GM23338 (cell line): ENCODE measurements around the gene PLEKHA7. TPM values are rescaled to one million over a fixed set of nuclear protein-coding genes. Genes with fewer than 3 reads are reported as not detected.

Source experiments
- ATAC-seq: fragments of 200-7000 bp; cut with Tn5 transposase; 3 replicates; pipeline ENCODE4 v1.9.1; 2020
- DNase-seq: peaks from one replicate; pipeline ENCODE4 v3.0.0-alpha.2; 2015; ENCODE audit warnings: low spot score
- H2AFZ ChIP-seq: fragments of 200-600 bp; sonication (generic); 2 replicates; pipeline ENCODE4 v1.8.0; 2016; ENCODE audit warnings: antibody characterized with exemption, mild to moderate bottlenecking, moderate library complexity
- H3F3A ChIP-seq: fragments of 200-600 bp; sonication (generic); replicated peaks from 2 replicates; pipeline ENCODE4 v1.8.0; 2017; ENCODE audit warnings: antibody characterized with exemption, mixed run types, low read depth
- H3K27ac ChIP-seq: fragments of 200-600 bp; sonication (generic); 2 replicates; pipeline ENCODE4 v1.6.1; 2016; ENCODE audit warnings: low read depth
- H3K27me3 ChIP-seq: fragments of 200-600 bp; sonication (generic); 2 replicates; pipeline ENCODE4 v1.8.0; 2016; ENCODE audit warnings: mild to moderate bottlenecking, mixed run types, moderate library complexity; ENCODE audit not compliant: insufficient read depth
- H3K36me3 ChIP-seq: fragments of 200-600 bp; sonication (generic); 2 replicates; pipeline ENCODE4 v1.8.0; 2016; ENCODE audit warnings: mild to moderate bottlenecking; ENCODE audit not compliant: insufficient read depth
- H3K4me1 ChIP-seq: fragments of 200-600 bp; sonication (generic); 2 replicates; pipeline ENCODE4 v1.8.0; 2016; ENCODE audit warnings: mild to moderate bottlenecking, moderate library complexity; ENCODE audit not compliant: insufficient read depth
- H3K4me2 ChIP-seq: fragments of 200-600 bp; sonication (generic); 2 replicates; pipeline ENCODE4 v1.7.1; 2017; ENCODE audit warnings: mixed run types
- H3K4me3 ChIP-seq: fragments of 200-600 bp; sonication (generic); 2 replicates; pipeline ENCODE4 v1.6.1; 2016; ENCODE audit warnings: mixed run types
- H3K79me2 ChIP-seq: fragments of 200-600 bp; sonication (generic); replicated peaks from 2 replicates; pipeline ENCODE4 v1.8.0; 2017; ENCODE audit warnings: mild to moderate bottlenecking; ENCODE audit not compliant: insufficient read depth
- H3K9me2 ChIP-seq: fragments of 200-600 bp; sonication (generic); 2 replicates; pipeline ENCODE4 v1.8.0; 2017; ENCODE audit not compliant: insufficient read depth
- H4K20me1 ChIP-seq: fragments of 200-600 bp; sonication (generic); replicated peaks from 2 replicates; pipeline ENCODE4 v1.8.0; 2017; ENCODE audit warnings: mild to moderate bottlenecking; ENCODE audit not compliant: insufficient read depth
- H3K27ac Mint-ChIP-seq: 2 replicates; pipeline ENCODE4 v1.8.0; 2020; ENCODE audit warnings: inconsistent platforms, mild to moderate bottlenecking, moderate library complexity, mixed read lengths
- H3K27me3 Mint-ChIP-seq: 3 replicates; pipeline ENCODE4 v1.8.0; 2022; ENCODE audit warnings: low read depth, mild to moderate bottlenecking, moderate library complexity, mixed read lengths, inconsistent platforms; ENCODE audit not compliant: insufficient read depth, poor library complexity
- H3K36me3 Mint-ChIP-seq: 3 replicates; pipeline ENCODE4 v1.8.0; 2021; ENCODE audit warnings: low read depth, mild to moderate bottlenecking, inconsistent platforms, moderate library complexity, mixed read lengths
- H3K4me1 Mint-ChIP-seq: 3 replicates; pipeline ENCODE4 v1.8.0; 2020; ENCODE audit warnings: mild to moderate bottlenecking, inconsistent platforms, mixed read lengths
- H3K4me3 Mint-ChIP-seq: 3 replicates; pipeline ENCODE4 v1.8.0; 2021; ENCODE audit warnings: moderate library complexity, mild to moderate bottlenecking, inconsistent platforms, mixed read lengths
- H3K9me3 Mint-ChIP-seq: 3 replicates; pipeline ENCODE4 v1.8.0; 2020; ENCODE audit warnings: moderate library complexity, mild to moderate bottlenecking, inconsistent platforms, mixed read lengths
- CREB1 ChIP-seq: fragments of 250-450 bp; sonication (Bioruptor Pico); IDR thresholded peaks from 2 replicates; pipeline ENCODE4 v1.5.0; 2020; ENCODE audit warnings: low read depth, mild to moderate bottlenecking, moderate library complexity
- ETS1 ChIP-seq: IDR thresholded peaks from 2 replicates; pipeline ENCODE4 v1.6.1; 2016; ENCODE audit warnings: antibody characterized with exemption
- EZH2 ChIP-seq: fragments of 200-600 bp; sonication (generic); IDR thresholded peaks from one replicate; pipeline ENCODE4 v1.8.0; 2017; ENCODE audit warnings: antibody characterized with exemption, mild to moderate bottlenecking, low read depth; ENCODE audit not compliant: unreplicated experiment
- NANOG ChIP-seq: IDR thresholded peaks from 2 replicates; pipeline ENCODE4 v1.6.1; 2016; ENCODE audit warnings: antibody characterized with exemption, borderline replicate concordance
- STAT1 ChIP-seq: IDR thresholded peaks from one replicate; pipeline ENCODE4 v1.6.1; 2016; ENCODE audit warnings: antibody characterized with exemption; ENCODE audit not compliant: unreplicated experiment
- ZNF114 ChIP-seq: fragments of 250-450 bp; sonication (Bioruptor Pico); IDR thresholded peaks from 2 replicates; pipeline ENCODE4 v1.5.0; 2020; ENCODE audit warnings: mild to moderate bottlenecking, moderate library complexity
- ZNF331 ChIP-seq: fragments of 250-450 bp; sonication (Bioruptor Pico); IDR thresholded peaks from 2 replicates; pipeline ENCODE4 v1.5.0; 2020; ENCODE audit warnings: low read depth, mild to moderate bottlenecking, moderate library complexity
- polyA plus RNA-seq: library from polyadenylated mRNA; unstranded; fragments of >200 nt; fragmentation: Nextera tagmentation; extraction: Ambion mirVana; gene quantifications from 2 replicates; pipeline ENCODE4 v1.2.1, GENCODE V29; 2016
- total RNA-seq: library from RNA; depleted of rRNA; stranded (reverse); fragments of >200 nt; shearing (Covaris generic); gene quantifications from 2 replicates; pipeline ENCODE4 v1.2.3, GENCODE V29; 2014
- TF ChIP-seq, protein P1 (sequence below), 2 experiments: fragments of 200-600 bp in 1 of 2; sonication (generic) in 1 of 2; conservative IDR thresholded peaks; 2 replicates each; pipeline versions ENCODE4 v1.5.1 to v1.6.1; 2016 to 2017; ENCODE audit warnings: antibody characterized with exemption in 2 of 2, low read depth in 2 of 2, mild to moderate bottlenecking in 2 of 2, moderate library complexity in 1 of 2
- TF ChIP-seq, protein P2 (sequence below): IDR thresholded peaks from one replicate; pipeline ENCODE4 v1.6.1; 2018; ENCODE audit warnings: antibody characterized with exemption; ENCODE audit not compliant: unreplicated experiment

The PLEKHA7 gene
- total and polyA plus RNA-seq, 2 experiments from 2014 or later: 9.7 to 15.8 TPM

- no peak for TF ChIP-seq ETS1
- TF ChIP-seq STAT1: no peak
- no peak for TF ChIP-seq CREB1 (CRISPR knock-in tag)
- no peak for TF ChIP-seq ZNF331 (CRISPR knock-in tag)
- TF ChIP-seq EZH2: no peak
- TF ChIP-seq NANOG: no peak
- TF ChIP-seq, protein P1, sequence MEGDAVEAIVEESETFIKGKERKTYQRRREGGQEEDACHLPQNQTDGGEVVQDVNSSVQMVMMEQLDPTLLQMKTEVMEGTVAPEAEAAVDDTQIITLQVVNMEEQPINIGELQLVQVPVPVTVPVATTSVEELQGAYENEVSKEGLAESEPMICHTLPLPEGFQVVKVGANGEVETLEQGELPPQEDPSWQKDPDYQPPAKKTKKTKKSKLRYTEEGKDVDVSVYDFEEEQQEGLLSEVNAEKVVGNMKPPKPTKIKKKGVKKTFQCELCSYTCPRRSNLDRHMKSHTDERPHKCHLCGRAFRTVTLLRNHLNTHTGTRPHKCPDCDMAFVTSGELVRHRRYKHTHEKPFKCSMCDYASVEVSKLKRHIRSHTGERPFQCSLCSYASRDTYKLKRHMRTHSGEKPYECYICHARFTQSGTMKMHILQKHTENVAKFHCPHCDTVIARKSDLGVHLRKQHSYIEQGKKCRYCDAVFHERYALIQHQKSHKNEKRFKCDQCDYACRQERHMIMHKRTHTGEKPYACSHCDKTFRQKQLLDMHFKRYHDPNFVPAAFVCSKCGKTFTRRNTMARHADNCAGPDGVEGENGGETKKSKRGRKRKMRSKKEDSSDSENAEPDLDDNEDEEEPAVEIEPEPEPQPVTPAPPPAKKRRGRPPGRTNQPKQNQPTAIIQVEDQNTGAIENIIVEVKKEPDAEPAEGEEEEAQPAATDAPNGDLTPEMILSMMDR (conservative IDR thresholded peaks at IDR 0.05; ENCODE audit: low read depth in 2 of 2): no peak
Measured at GRCh38 chr11:16787035-16787742, 227.0 kb downstream of the PLEKHA7 start (continued).

- Mint-ChIP-seq H3K27ac (no peak overlapping the region), H3K4me3 (no peak overlapping the region), H3K9me3 (no peaks in the 10 kb centered on the region), H3K36me3 (no peaks in the 10 kb centered on the region; the same call in 2 of the 3 replicates), H3K4me1 (no peaks in the 10 kb centered on the region), H3K27me3 (peaks cover 1% of the 10 kb centered on the region)
- DNase-seq: no peak
- Histone ChIP-seq H3K36me3 (no peaks in the 10 kb centered on the region), H3K4me1 (no peaks in the 10 kb centered on the region), H3K27me3 (no peaks in the 10 kb centered on the region), H4K20me1 (no peaks in the 10 kb centered on the region), H2AFZ (no peak overlapping the region), H3K4me3 (no peak overlapping the region), H3K27ac (no peak overlapping the region), H3K4me2 (no peak overlapping the region), H3K9me2 (no peaks in the 10 kb centered on the region), H3K79me2 (no peaks in the 10 kb centered on the region), H3F3A (no peaks in the 10 kb centered on the region)
- no peak for ATAC-seq
- TF ChIP-seq CREB1 (CRISPR knock-in tag) (no peak), ZNF114 (CRISPR knock-in tag) (no peak), NANOG (no peak), ETS1 (no peak)
- TF ChIP-seq, protein P2, sequence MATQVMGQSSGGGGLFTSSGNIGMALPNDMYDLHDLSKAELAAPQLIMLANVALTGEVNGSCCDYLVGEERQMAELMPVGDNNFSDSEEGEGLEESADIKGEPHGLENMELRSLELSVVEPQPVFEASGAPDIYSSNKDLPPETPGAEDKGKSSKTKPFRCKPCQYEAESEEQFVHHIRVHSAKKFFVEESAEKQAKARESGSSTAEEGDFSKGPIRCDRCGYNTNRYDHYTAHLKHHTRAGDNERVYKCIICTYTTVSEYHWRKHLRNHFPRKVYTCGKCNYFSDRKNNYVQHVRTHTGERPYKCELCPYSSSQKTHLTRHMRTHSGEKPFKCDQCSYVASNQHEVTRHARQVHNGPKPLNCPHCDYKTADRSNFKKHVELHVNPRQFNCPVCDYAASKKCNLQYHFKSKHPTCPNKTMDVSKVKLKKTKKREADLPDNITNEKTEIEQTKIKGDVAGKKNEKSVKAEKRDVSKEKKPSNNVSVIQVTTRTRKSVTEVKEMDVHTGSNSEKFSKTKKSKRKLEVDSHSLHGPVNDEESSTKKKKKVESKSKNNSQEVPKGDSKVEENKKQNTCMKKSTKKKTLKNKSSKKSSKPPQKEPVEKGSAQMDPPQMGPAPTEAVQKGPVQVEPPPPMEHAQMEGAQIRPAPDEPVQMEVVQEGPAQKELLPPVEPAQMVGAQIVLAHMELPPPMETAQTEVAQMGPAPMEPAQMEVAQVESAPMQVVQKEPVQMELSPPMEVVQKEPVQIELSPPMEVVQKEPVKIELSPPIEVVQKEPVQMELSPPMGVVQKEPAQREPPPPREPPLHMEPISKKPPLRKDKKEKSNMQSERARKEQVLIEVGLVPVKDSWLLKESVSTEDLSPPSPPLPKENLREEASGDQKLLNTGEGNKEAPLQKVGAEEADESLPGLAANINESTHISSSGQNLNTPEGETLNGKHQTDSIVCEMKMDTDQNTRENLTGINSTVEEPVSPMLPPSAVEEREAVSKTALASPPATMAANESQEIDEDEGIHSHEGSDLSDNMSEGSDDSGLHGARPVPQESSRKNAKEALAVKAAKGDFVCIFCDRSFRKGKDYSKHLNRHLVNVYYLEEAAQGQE: no peak
- TF ChIP-seq, protein P1 (conservative IDR thresholded peaks at IDR 0.05; ENCODE audit: low read depth in 2 of 2): no peak
Measured at GRCh38 chr11:16786131-16786530, 228.1 kb downstream of the PLEKHA7 start.
